ENCODE measurements around the gene KCNH4.

- TF ChIP-seq CTCF (IDR thresholded peaks at IDR 0.05; ENCODE audit: low read depth, low read length): no peak
- TF ChIP-seq EZH2phosphoT487 (IDR thresholded peaks at IDR 0.05; ENCODE audit: low read depth): no peak
Measured at GRCh38 chr17:42111265-42111636, 69.7 kb downstream of the KCNH4 start.
